GM23338 (cell line): ENCODE data around the gene IL6R. TPM values are rescaled to one million over a fixed set of nuclear protein-coding genes. Genes with fewer than 3 reads are reported as not detected.

Source experiments
- ATAC-seq: fragments of 200-7000 bp; cut with Tn5 transposase; 3 replicates; pipeline ENCODE4 v1.9.1; 2020
- DNase-seq: peaks from one replicate; pipeline ENCODE4 v3.0.0-alpha.2; 2015; ENCODE audit warnings: low spot score
- H2AFZ ChIP-seq: fragments of 200-600 bp; sonication (generic); 2 replicates; pipeline ENCODE4 v1.8.0; 2016; ENCODE audit warnings: antibody characterized with exemption, mild to moderate bottlenecking, moderate library complexity
- H3F3A ChIP-seq: fragments of 200-600 bp; sonication (generic); replicated peaks from 2 replicates; pipeline ENCODE4 v1.8.0; 2017; ENCODE audit warnings: antibody characterized with exemption, mixed run types, low read depth
- H3K27ac ChIP-seq: fragments of 200-600 bp; sonication (generic); 2 replicates; pipeline ENCODE4 v1.6.1; 2016; ENCODE audit warnings: low read depth
- H3K27me3 ChIP-seq: fragments of 200-600 bp; sonication (generic); 2 replicates; pipeline ENCODE4 v1.8.0; 2016; ENCODE audit warnings: mild to moderate bottlenecking, mixed run types, moderate library complexity; ENCODE audit not compliant: insufficient read depth
- H3K36me3 ChIP-seq: fragments of 200-600 bp; sonication (generic); 2 replicates; pipeline ENCODE4 v1.8.0; 2016; ENCODE audit warnings: mild to moderate bottlenecking; ENCODE audit not compliant: insufficient read depth
- H3K4me1 ChIP-seq: fragments of 200-600 bp; sonication (generic); 2 replicates; pipeline ENCODE4 v1.8.0; 2016; ENCODE audit warnings: mild to moderate bottlenecking, moderate library complexity; ENCODE audit not compliant: insufficient read depth
- H3K4me2 ChIP-seq: fragments of 200-600 bp; sonication (generic); 2 replicates; pipeline ENCODE4 v1.7.1; 2017; ENCODE audit warnings: mixed run types
- H3K4me3 ChIP-seq: fragments of 200-600 bp; sonication (generic); 2 replicates; pipeline ENCODE4 v1.6.1; 2016; ENCODE audit warnings: mixed run types
- H3K79me2 ChIP-seq: fragments of 200-600 bp; sonication (generic); replicated peaks from 2 replicates; pipeline ENCODE4 v1.8.0; 2017; ENCODE audit warnings: mild to moderate bottlenecking; ENCODE audit not compliant: insufficient read depth
- H3K9me2 ChIP-seq: fragments of 200-600 bp; sonication (generic); 2 replicates; pipeline ENCODE4 v1.8.0; 2017; ENCODE audit not compliant: insufficient read depth
- H4K20me1 ChIP-seq: fragments of 200-600 bp; sonication (generic); replicated peaks from 2 replicates; pipeline ENCODE4 v1.8.0; 2017; ENCODE audit warnings: mild to moderate bottlenecking; ENCODE audit not compliant: insufficient read depth
- H3K27ac Mint-ChIP-seq: 2 replicates; pipeline ENCODE4 v1.8.0; 2020; ENCODE audit warnings: inconsistent platforms, mild to moderate bottlenecking, moderate library complexity, mixed read lengths
- H3K27me3 Mint-ChIP-seq: 3 replicates; pipeline ENCODE4 v1.8.0; 2022; ENCODE audit warnings: low read depth, mild to moderate bottlenecking, moderate library complexity, mixed read lengths, inconsistent platforms; ENCODE audit not compliant: insufficient read depth, poor library complexity
- H3K36me3 Mint-ChIP-seq: 3 replicates; pipeline ENCODE4 v1.8.0; 2021; ENCODE audit warnings: low read depth, mild to moderate bottlenecking, inconsistent platforms, moderate library complexity, mixed read lengths
- H3K4me1 Mint-ChIP-seq: 3 replicates; pipeline ENCODE4 v1.8.0; 2020; ENCODE audit warnings: mild to moderate bottlenecking, inconsistent platforms, mixed read lengths
- H3K4me3 Mint-ChIP-seq: 3 replicates; pipeline ENCODE4 v1.8.0; 2021; ENCODE audit warnings: moderate library complexity, mild to moderate bottlenecking, inconsistent platforms, mixed read lengths
- H3K9me3 Mint-ChIP-seq: 3 replicates; pipeline ENCODE4 v1.8.0; 2020; ENCODE audit warnings: moderate library complexity, mild to moderate bottlenecking, inconsistent platforms, mixed read lengths
- CREB1 ChIP-seq: fragments of 250-450 bp; sonication (Bioruptor Pico); IDR thresholded peaks from 2 replicates; pipeline ENCODE4 v1.5.0; 2020; ENCODE audit warnings: low read depth, mild to moderate bottlenecking, moderate library complexity
- EZH2phosphoT487 ChIP-seq: fragments of 200-600 bp; sonication (generic); IDR thresholded peaks from one replicate; pipeline ENCODE4 v1.8.1; 2018; ENCODE audit warnings: antibody characterized with exemption; ENCODE audit not compliant: unreplicated experiment
- NANOG ChIP-seq: IDR thresholded peaks from 2 replicates; pipeline ENCODE4 v1.6.1; 2016; ENCODE audit warnings: antibody characterized with exemption, borderline replicate concordance
- STAT1 ChIP-seq: IDR thresholded peaks from one replicate; pipeline ENCODE4 v1.6.1; 2016; ENCODE audit warnings: antibody characterized with exemption; ENCODE audit not compliant: unreplicated experiment
- ZNF114 ChIP-seq: fragments of 250-450 bp; sonication (Bioruptor Pico); IDR thresholded peaks from 2 replicates; pipeline ENCODE4 v1.5.0; 2020; ENCODE audit warnings: mild to moderate bottlenecking, moderate library complexity
- ZNF331 ChIP-seq: fragments of 250-450 bp; sonication (Bioruptor Pico); IDR thresholded peaks from 2 replicates; pipeline ENCODE4 v1.5.0; 2020; ENCODE audit warnings: low read depth, mild to moderate bottlenecking, moderate library complexity
- polyA plus RNA-seq: library from polyadenylated mRNA; unstranded; fragments of >200 nt; fragmentation: Nextera tagmentation; extraction: Ambion mirVana; gene quantifications from 2 replicates; pipeline ENCODE4 v1.2.1, GENCODE V29; 2016
- total RNA-seq: library from RNA; depleted of rRNA; stranded (reverse); fragments of >200 nt; shearing (Covaris generic); gene quantifications from 2 replicates; pipeline ENCODE4 v1.2.3, GENCODE V29; 2014
- TF ChIP-seq, protein P1 (sequence below): IDR thresholded peaks from one replicate; pipeline ENCODE4 v1.6.1; 2018; ENCODE audit warnings: antibody characterized with exemption; ENCODE audit not compliant: unreplicated experiment
- TF ChIP-seq, protein P2 (sequence below): IDR thresholded peaks from 2 replicates; pipeline ENCODE4 v1.6.1; 2016; ENCODE audit warnings: antibody characterized with exemption

Gene IL6R
- total and polyA plus RNA-seq, 2 experiments from 2014 or later, result 1.0 to 13.8 TPM

DNA sequence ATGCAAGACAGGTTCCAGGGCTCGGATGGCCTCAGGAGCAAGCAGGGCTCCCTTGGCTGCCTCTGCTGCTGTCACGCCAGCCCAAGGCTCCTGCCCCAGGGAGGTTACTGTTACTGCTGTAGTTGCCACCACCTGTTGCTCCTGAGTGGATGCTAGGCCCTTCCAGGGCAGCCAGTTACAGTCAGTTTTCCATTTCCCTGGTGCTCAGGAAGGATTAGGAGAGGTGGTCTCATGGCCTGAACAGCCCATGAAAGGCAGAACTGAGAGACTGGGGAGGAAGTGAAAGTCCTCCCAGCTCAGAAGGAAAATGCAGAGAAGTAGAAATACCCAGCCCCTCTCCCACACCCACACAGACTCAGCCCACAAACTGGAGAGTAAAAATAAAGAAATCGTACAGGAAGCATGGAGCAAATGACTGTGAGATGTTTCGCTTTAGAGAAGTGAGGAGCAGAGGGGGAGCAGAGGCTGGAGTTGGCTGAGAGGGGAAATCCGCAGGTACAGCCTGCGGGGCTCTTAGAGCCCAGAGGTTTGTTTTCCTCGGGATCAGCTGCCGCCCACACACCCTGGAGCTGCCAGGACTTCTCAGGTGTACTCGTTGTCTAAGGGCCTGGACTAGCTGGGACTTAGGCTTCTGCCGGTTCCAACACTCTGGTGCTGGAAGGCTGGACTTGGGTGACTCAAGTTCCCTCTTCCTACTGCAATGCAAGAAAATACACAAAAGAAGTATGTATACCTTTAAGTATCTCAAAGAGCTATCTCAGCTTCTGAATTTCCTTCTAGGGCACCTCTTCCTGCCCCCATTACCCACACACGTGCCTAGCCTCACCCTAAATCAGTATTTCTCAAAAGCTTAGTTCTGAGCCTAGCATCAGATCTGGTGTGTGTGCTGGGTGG lies 2.3 kb downstream of the IL6R start (continued):
- no peak for TF ChIP-seq NANOG
- TF ChIP-seq STAT1, result no peak
- no peak for TF ChIP-seq ZNF114
- TF ChIP-seq EZH2phosphoT487, result no peak
- TF ChIP-seq, protein P1, sequence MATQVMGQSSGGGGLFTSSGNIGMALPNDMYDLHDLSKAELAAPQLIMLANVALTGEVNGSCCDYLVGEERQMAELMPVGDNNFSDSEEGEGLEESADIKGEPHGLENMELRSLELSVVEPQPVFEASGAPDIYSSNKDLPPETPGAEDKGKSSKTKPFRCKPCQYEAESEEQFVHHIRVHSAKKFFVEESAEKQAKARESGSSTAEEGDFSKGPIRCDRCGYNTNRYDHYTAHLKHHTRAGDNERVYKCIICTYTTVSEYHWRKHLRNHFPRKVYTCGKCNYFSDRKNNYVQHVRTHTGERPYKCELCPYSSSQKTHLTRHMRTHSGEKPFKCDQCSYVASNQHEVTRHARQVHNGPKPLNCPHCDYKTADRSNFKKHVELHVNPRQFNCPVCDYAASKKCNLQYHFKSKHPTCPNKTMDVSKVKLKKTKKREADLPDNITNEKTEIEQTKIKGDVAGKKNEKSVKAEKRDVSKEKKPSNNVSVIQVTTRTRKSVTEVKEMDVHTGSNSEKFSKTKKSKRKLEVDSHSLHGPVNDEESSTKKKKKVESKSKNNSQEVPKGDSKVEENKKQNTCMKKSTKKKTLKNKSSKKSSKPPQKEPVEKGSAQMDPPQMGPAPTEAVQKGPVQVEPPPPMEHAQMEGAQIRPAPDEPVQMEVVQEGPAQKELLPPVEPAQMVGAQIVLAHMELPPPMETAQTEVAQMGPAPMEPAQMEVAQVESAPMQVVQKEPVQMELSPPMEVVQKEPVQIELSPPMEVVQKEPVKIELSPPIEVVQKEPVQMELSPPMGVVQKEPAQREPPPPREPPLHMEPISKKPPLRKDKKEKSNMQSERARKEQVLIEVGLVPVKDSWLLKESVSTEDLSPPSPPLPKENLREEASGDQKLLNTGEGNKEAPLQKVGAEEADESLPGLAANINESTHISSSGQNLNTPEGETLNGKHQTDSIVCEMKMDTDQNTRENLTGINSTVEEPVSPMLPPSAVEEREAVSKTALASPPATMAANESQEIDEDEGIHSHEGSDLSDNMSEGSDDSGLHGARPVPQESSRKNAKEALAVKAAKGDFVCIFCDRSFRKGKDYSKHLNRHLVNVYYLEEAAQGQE, result no peak
- TF ChIP-seq, protein P2, sequence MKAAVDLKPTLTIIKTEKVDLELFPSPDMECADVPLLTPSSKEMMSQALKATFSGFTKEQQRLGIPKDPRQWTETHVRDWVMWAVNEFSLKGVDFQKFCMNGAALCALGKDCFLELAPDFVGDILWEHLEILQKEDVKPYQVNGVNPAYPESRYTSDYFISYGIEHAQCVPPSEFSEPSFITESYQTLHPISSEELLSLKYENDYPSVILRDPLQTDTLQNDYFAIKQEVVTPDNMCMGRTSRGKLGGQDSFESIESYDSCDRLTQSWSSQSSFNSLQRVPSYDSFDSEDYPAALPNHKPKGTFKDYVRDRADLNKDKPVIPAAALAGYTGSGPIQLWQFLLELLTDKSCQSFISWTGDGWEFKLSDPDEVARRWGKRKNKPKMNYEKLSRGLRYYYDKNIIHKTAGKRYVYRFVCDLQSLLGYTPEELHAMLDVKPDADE, result no peak
- no peak for TF ChIP-seq CREB1
- no peak for TF ChIP-seq ZNF331

DNA sequence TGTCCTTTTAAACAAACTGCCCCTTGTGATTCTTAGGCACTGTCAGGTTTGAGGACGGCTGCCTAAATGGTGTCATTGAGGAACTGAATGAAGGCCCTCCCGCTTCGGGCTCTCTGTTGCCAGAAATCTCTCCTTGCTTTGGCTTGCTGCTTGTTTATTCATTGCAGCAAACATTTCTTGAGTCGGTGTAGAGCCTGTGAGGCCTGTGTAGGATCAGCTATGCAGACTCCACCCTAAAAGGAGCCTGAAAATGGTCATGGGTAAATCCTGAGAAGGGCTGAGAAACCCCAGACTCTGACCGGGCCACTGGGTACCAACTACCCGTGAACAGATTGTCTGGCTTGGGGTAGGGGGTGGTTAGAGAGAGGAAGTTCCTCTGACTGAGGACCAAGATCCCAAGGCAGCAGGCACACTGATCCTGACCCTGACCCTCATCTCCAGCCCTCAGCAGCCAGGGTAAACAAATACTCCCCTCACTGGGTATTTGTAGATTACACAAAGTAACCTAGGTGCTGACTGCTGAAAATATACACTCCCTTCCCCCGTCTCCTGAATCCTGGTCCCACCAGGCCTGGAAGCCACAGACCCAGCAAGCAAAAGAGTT lies 3.1 kb downstream of the IL6R start:
- DNase-seq (no peak), ATAC-seq (no peak)
- no peaks in the 10 kb centered on the region; the same call in 2 of the 3 replicates for H3K36me3 Mint-ChIP-seq
- H3K27me3 Mint-ChIP-seq, result peaks cover 43% of the 10 kb centered on the region
- no peak overlapping the region for H3K4me3 Mint-ChIP-seq
- Histone ChIP-seq H3K79me2 (no peaks in the 10 kb centered on the region), H3K4me2 (0 out of 2 replicates have a peak overlapping the region, but pooled peaks have one; percentile 20), H3K9me2 (no peaks in the 10 kb centered on the region), H3K4me1 (peaks cover 25% of the 10 kb centered on the region), H4K20me1 (no peaks in the 10 kb centered on the region), H3F3A (0 out of 2 replicates have a peak, but pooled peaks cover 6% of the 10 kb centered on the region), H2AFZ (no peak overlapping the region), H3K36me3 (no peaks in the 10 kb centered on the region), H3K27me3 (peaks cover 39% of the 10 kb centered on the region), H3K4me3 (no peak overlapping the region), H3K27ac (no peak overlapping the region)
- H3K9me3 Mint-ChIP-seq, result no peaks in the 10 kb centered on the region
- H3K27ac Mint-ChIP-seq, result no peak overlapping the region
- H3K4me1 Mint-ChIP-seq, result peaks cover 23% of the 10 kb centered on the region
- no peak for TF ChIP-seq ZNF114
- no peak for TF ChIP-seq ZNF331
- TF ChIP-seq NANOG, result no peak
- TF ChIP-seq EZH2phosphoT487, result no peak
